Bronchial epithelial cell (primary cell): ENCODE data around the gene PLEKHG1. TPM values are rescaled to one million over a fixed set of nuclear protein-coding genes. Genes with fewer than 3 reads are reported as not detected.

Source experiments
- DNase-seq: peaks from one replicate; pipeline ENCODE4 v3.0.0-alpha.2; 2010; ENCODE audit warnings: low read depth
- FAIRE-seq: peaks from 2 replicates; lab custom pipeline; 2011; peaks lifted over from hg19 to GRCh38; lab: Jason Lieb, UNC
- H3K27me3 ChIP-seq: 2 replicates; pipeline ENCODE4 v1.5.1; 2011; ENCODE audit warnings: low read length; ENCODE audit not compliant: control insufficient read depth, insufficient read depth
- H3K36me3 ChIP-seq: 2 replicates; pipeline ENCODE4 v1.5.1; 2011; ENCODE audit warnings: low read length; ENCODE audit not compliant: control insufficient read depth, insufficient read depth
- H3K4me3 ChIP-seq: 2 replicates; pipeline ENCODE4 v1.5.1; 2011; ENCODE audit warnings: mild to moderate bottlenecking, low read depth, low read length, control low read depth
- CTCF ChIP-seq: IDR thresholded peaks from 2 replicates; pipeline ENCODE4 v1.5.1; 2011; ENCODE audit warnings: mild to moderate bottlenecking, moderate library complexity, low read length, control low read depth, inconsistent platforms; ENCODE audit not compliant: insufficient read depth, severe bottlenecking
- total RNA-seq: library from RNA; depleted of rRNA; stranded (reverse); fragments of >200 nt; gene quantifications from 2 replicates; pipeline ENCODE4 v1.2.1, GENCODE V29; 2014

The PLEKHG1 gene
- 10.5 and 26.2 TPM in 2 replicates for total RNA-seq

- TF ChIP-seq CTCF, result no peak
- no peak for FAIRE-seq
- peak within 1 kb of the TSS; percentile 75 for H3K4me3 ChIP-seq
- no peaks in the 10 kb centered on the region for H3K36me3 ChIP-seq
- peak; percentile 52 for DNase-seq
- no peaks in the 10 kb centered on the region for H3K27me3 ChIP-seq
Measured at GRCh38 chr6:150599199-150600009, at the start of gene PLEKHG1. PLEKHG1 (plus strand) TSS chr6:150599885; CDS start chr6:150733682, 133,797 bp downstream.

- Histone ChIP-seq H3K36me3 (no peaks in the 10 kb centered on the region), H3K4me3 (no peak overlapping the region), H3K27me3 (no peaks in the 10 kb centered on the region)
- no peak for TF ChIP-seq CTCF
- FAIRE-seq (no peak), DNase-seq (no peak)
Measured at GRCh38 chr6:150550244-150550643, 49.4 kb upstream of the PLEKHG1 start.

- FAIRE-seq, result no peak
- H3K27me3 ChIP-seq, result no peaks in the 10 kb centered on the region
- no peak overlapping the region for H3K4me3 ChIP-seq
- no peaks in the 10 kb centered on the region for H3K36me3 ChIP-seq
- no peak for TF ChIP-seq CTCF
- no peak for DNase-seq
Measured at GRCh38 chr6:150557043-150557599, 42.6 kb upstream of the PLEKHG1 start.

- Histone ChIP-seq H3K36me3 (no peaks in the 10 kb centered on the region), H3K4me3 (no peak overlapping the region), H3K27me3 (no peaks in the 10 kb centered on the region)
- no peak for TF ChIP-seq CTCF
- FAIRE-seq (peak; percentile 58), DNase-seq (peak; percentile 93)
Measured at GRCh38 chr6:150560004-150560883, 39.4 kb upstream of the PLEKHG1 start.

GRCh38 chr6:150560884-150561219 is 38.8 kb upstream of the PLEKHG1 start:
- H3K27me3 ChIP-seq, result no peaks in the 10 kb centered on the region
- FAIRE-seq (no peak), DNase-seq (peak; percentile 60)
- TF ChIP-seq CTCF, result no peak
- H3K36me3 ChIP-seq, result no peaks in the 10 kb centered on the region
- H3K4me3 ChIP-seq, result no peak overlapping the region
